Choroid plexus epithelial cell (primary cell): ENCODE data around the gene CASR.

Experiments
- DNase-seq: peaks from one replicate; pipeline ENCODE4 v3.0.0-alpha.2; 2010; ENCODE audit warnings: low read depth
- H3K4me3 ChIP-seq: 2 replicates; pipeline ENCODE4 v1.5.1; 2011; ENCODE audit warnings: low read depth, mild to moderate bottlenecking, control low read depth, low read length, moderate library complexity
- TF ChIP-seq, protein P1 (sequence below): conservative IDR thresholded peaks from 2 replicates; pipeline ENCODE4 v1.5.1; 2011; ENCODE audit warnings: low read depth, mild to moderate bottlenecking, control low read depth, inconsistent platforms, low read length, moderate library complexity

Gene CASR

DNA sequence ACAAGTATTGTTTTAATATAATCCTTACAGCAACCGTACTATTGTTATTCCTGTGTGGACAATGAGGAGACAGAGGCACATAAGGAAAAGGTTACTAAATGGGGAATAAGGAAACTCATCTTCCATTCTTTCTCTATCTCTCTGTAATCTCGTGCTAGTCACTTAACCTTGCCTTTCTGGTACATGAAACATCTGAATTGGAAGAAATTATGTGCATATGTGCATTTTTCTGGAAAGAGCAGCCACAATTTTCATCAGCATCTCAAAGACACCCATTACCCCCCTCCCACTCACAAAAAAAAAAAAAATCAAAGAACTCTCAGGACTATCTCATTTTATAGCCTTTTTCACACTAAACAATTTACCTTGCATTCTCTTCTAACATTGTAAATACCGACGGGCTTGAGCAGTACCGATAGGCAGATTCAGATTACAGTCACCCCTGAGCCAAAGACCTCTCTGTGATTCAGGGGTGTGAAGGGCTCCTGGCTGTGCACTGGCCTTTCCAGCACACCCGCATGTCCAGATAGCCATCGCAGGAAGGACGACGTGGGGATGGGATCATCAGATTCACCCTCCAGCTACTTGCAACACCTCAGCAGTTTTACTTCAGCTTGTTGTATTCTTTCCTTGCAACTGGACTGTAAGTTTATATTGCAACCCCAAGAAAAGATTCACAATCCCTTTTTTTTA, 48.1 kb downstream of the CASR start:
- DNase-seq, result no peak
- TF ChIP-seq, protein P1, sequence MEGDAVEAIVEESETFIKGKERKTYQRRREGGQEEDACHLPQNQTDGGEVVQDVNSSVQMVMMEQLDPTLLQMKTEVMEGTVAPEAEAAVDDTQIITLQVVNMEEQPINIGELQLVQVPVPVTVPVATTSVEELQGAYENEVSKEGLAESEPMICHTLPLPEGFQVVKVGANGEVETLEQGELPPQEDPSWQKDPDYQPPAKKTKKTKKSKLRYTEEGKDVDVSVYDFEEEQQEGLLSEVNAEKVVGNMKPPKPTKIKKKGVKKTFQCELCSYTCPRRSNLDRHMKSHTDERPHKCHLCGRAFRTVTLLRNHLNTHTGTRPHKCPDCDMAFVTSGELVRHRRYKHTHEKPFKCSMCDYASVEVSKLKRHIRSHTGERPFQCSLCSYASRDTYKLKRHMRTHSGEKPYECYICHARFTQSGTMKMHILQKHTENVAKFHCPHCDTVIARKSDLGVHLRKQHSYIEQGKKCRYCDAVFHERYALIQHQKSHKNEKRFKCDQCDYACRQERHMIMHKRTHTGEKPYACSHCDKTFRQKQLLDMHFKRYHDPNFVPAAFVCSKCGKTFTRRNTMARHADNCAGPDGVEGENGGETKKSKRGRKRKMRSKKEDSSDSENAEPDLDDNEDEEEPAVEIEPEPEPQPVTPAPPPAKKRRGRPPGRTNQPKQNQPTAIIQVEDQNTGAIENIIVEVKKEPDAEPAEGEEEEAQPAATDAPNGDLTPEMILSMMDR, result no peak
- H3K4me3 ChIP-seq, result no peak overlapping the region

DNA sequence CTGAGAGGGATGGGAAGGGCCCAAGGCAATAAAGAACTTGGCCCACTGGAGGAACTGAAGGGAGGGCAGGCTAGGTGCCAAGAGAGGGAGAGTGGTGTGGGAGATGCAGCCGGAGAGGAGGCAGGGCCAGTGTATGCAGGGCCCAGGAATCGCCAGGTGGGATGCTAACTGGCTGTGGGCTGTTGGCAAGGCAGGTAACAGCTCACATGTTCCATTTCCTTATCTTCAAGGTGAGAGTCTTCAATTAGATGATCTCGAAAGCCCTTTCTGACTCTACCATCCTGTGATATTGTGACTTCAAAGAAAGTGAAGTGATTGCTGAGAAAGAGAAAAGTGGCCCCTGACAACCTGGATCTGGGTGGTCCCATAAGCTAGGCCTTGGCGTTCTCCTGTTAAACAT, 49.0 kb downstream of the CASR start:
- TF ChIP-seq, protein P1, result no peak
- DNase-seq, result no peak
- H3K4me3 ChIP-seq, result no peak overlapping the region

DNA sequence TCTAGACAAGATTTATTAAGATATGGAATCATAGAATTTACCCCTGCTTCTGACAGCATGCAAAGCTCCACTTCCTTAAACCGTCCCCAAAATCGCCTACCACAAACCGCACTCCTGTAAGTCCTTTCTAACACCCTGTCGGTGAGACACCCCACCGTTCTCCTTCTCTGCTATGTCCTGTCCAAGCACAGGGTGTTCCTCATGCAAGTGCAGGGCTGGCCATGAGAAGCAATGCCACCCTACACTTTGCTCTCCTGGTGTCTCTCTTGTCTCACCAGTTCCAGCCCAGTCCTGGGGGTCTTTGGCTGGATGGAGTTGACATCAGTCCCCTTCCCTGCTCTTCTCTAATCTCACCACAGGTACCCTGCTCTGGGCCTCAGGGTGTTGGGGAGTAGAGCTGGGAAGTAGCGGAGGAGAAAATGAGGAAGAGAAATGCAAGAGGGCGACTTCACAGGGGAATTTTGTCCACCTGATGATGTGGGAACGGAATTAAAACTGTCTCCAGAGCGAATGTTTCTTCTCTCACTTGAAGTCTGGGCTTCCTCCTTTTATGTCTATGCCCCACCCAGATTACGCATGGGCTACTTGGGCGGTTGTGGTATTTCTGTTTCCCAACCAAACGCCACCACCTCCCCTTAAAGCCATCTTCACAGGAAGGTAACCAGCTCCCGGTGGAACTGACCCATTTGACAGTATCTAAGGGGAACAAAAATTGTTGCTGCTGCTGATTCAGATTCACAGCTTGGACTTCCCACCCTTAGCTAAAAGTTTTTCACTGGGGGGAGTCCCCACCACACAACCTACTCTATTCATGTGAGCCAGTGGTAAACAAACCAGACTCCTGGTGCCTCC, 49.9 kb downstream of the CASR start:
- no peak for DNase-seq

GRCh38 chr3:122234117-122234516, 50.6 kb downstream of the CASR start:
- DNase-seq, result no peak
- TF ChIP-seq, protein P1, result no peak
- no peak overlapping the region for H3K4me3 ChIP-seq

More for the DNA sequence above, 49.9 kb downstream of the CASR start:
- TF ChIP-seq, protein P1, result no peak
- H3K4me3 ChIP-seq, result no peak overlapping the region

DNA sequence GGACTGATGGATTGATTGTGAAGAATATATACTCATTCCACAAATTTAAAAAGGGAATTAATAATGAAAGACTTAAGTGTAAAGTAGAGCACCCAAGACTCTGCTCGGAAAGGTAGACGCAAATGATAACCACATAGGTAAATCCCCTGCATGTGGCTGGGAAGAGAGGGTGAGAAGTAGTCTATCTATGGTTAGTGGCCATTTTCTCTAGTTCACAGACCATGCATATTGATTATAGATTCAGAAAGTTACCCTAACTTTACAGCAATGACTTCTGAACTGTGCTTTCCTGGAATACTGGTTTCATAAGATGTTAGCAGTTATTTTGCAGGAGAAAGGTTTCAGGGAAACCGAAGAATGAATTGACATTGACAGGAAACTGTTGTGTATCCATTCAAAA, 51.7 kb downstream of the CASR start:
- DNase-seq, result no peak
- TF ChIP-seq, protein P1, result no peak
- no peak overlapping the region for H3K4me3 ChIP-seq

- TF ChIP-seq, protein P1, result no peak
- no peak overlapping the region for H3K4me3 ChIP-seq
- DNase-seq, result no peak
These were observed 55.6 kb downstream of the CASR start for GRCh38 chr3:122239112-122239511.
